ENCODE results near the gene SLC47A2.

SLC47A2 gene

DNA sequence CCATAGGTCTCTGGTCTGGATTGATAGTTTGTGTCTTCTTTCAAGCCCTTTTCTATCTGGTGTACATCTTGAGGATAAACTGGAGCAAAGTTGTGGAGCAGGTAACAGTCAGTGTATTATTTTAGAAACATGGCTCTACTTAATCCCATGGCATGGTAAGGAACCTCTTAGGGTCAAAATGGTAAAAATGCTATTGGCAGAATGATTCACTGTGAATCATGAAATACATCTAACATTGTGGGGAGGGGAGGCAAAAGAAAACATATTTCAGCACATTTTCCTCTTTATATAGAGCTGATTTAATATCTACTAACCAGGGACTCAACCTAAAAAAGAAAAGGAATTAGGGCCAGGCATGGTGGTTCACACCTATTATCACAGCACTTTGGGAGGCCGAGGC, 85.7 kb downstream of the SLC47A2 start:
- ATAC-seq (no peak), DNase-seq (ENCODE audit: low spot score in 2 of 2) (no peak)
- Mint-ChIP-seq H3K4me1 (no peaks in the 10 kb centered on the region), H3K27ac (no peak overlapping the region), H3K4me3 (no peak overlapping the region), H3K9me3 (no peaks in the 10 kb centered on the region), H3K36me3 (no peaks in the 10 kb centered on the region)

DNA sequence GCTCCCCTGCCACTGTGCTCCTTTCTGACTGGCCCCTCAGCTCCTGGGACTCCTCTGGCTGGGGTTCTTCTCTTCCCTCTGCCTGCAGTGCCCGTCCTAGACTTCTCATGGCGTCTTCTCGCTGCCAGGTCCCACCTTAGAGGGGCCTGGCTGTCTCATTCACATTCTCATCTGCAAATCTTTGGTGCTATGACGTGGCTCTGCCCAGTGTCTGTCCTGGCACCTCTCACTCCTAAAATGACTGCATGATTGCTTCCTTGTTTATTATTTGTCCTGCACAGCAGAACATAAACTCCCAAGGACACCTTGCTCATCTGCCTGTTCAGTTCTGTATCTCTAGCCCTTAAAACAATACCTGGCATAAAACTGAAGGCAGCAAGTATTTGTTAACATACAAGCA, 86.3 kb downstream of the SLC47A2 start:
- ATAC-seq = no peak
- H3K9me3 Mint-ChIP-seq = no peaks in the 10 kb centered on the region
- no peaks in the 10 kb centered on the region for H3K4me1 Mint-ChIP-seq
- H3K36me3 Mint-ChIP-seq = no peaks in the 10 kb centered on the region
- no peak for DNase-seq (ENCODE audit: low spot score in 2 of 2)
- no peak overlapping the region for H3K27ac Mint-ChIP-seq
- no peak overlapping the region for H3K4me3 Mint-ChIP-seq

DNA sequence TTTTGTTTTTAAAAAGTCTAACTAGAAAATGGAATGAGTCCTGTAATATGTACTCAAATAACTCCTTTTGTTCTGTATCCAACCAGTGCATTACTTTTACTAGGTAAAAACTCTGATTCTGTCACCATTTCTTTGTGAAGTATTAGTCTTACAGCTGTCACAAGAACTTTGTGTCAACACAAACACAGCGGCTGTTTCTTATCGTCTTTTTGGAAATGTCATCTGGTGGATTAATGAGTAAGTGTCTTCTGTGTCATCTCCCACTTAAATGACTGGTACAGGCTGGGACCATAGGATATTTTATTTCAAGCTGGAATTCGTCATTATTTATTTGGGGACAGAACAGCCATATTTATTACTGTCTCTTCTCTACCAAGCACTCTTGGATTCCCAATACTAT, 86.9 kb downstream of the SLC47A2 start:
- DNase-seq (ENCODE audit: low spot score in 2 of 2) (no peak), ATAC-seq (no peak)
- H3K4me3 Mint-ChIP-seq = no peak overlapping the region
- no peak overlapping the region for H3K27ac Mint-ChIP-seq
- no peaks in the 10 kb centered on the region for H3K4me1 Mint-ChIP-seq
- no peaks in the 10 kb centered on the region for H3K9me3 Mint-ChIP-seq
- H3K36me3 Mint-ChIP-seq = no peaks in the 10 kb centered on the region

Data from stimulated activated effector memory CD8-positive, alpha-beta T cell treated with anti-CD3 and anti-CD28 coated beads, Interleukin-12 subunit alpha, Interleukin-12 subunit beta, amount 100 ng/mL, for 72 hours (primary cell).